H9 (cell line): ENCODE results near the gene ATXN7. TPM values are rescaled to one million over a fixed set of nuclear protein-coding genes. Genes with fewer than 3 reads are reported as not detected.

Experiments used
- DNase-seq: peaks from one replicate; pipeline ENCODE4 v3.0.0-alpha.2; 2017
- H2AFZ ChIP-seq: one replicate; pipeline ENCODE4 v1.6.1; 2013; ENCODE audit warnings: mild to moderate bottlenecking, low read length, control low read depth, moderate library complexity
- H2AK5ac ChIP-seq: 2 replicates; pipeline ENCODE4 v1.6.1; 2013; ENCODE audit warnings: low read length, control low read depth, mixed read lengths; ENCODE audit not compliant: insufficient read length
- H2BK120ac ChIP-seq: one replicate; pipeline ENCODE4 v1.6.1; 2013; ENCODE audit warnings: low read depth, mild to moderate bottlenecking, low read length, control low read depth, inconsistent platforms; ENCODE audit not compliant: poor library complexity, severe bottlenecking
- H2BK12ac ChIP-seq: 2 replicates; pipeline ENCODE4 v1.6.1; 2013; ENCODE audit warnings: low read length, control low read depth, mixed read lengths, low read depth; ENCODE audit not compliant: insufficient read length
- H2BK15ac ChIP-seq: 2 replicates; pipeline ENCODE4 v1.6.1; 2013; ENCODE audit warnings: low read depth, low read length, control low read depth
- H2BK20ac ChIP-seq: one replicate; pipeline ENCODE4 v1.6.1; 2013; ENCODE audit warnings: low read depth, mild to moderate bottlenecking, low read length, control low read depth, inconsistent platforms; ENCODE audit not compliant: poor library complexity, severe bottlenecking
- H2BK5ac ChIP-seq: 2 replicates; pipeline ENCODE4 v1.6.1; 2013; ENCODE audit warnings: low read length, control low read depth, mixed read lengths; ENCODE audit not compliant: insufficient read length
- H3K14ac ChIP-seq: 2 replicates; pipeline ENCODE4 v1.6.1; 2013; ENCODE audit warnings: low read length, control low read depth; ENCODE audit not compliant: insufficient read depth
- H3K18ac ChIP-seq: 2 replicates; pipeline ENCODE4 v1.6.1; 2013; ENCODE audit warnings: low read depth, mild to moderate bottlenecking, mixed read lengths, low read length, control low read depth; ENCODE audit not compliant: insufficient read length
- H3K23ac ChIP-seq: 2 replicates; pipeline ENCODE4 v1.6.1; 2013; ENCODE audit warnings: low read length, control low read depth, mixed read lengths, low read depth; ENCODE audit not compliant: insufficient read length
- H3K23me2 ChIP-seq: 2 replicates; pipeline ENCODE4 v1.6.1; 2013; ENCODE audit warnings: low read depth, mild to moderate bottlenecking, mixed read lengths, low read length, control low read depth; ENCODE audit not compliant: insufficient read length, poor library complexity, severe bottlenecking
- H3K27ac ChIP-seq: 2 replicates; pipeline ENCODE4 v1.5.1; 2013; ENCODE audit warnings: low read length, control low read depth, mixed read lengths, low read depth; ENCODE audit not compliant: insufficient read length
- H3K27me3 ChIP-seq: 2 replicates; pipeline ENCODE4 v1.6.1; 2013; ENCODE audit warnings: low read length, control low read depth, inconsistent platforms; ENCODE audit not compliant: insufficient read depth
- H3K4ac ChIP-seq: 2 replicates; pipeline ENCODE4 v1.6.1; 2013; ENCODE audit warnings: low read depth, mild to moderate bottlenecking, control low read depth, inconsistent platforms, low read length, moderate library complexity
- H3K4me1 ChIP-seq: 2 replicates; pipeline ENCODE4 v1.6.1; 2013; ENCODE audit warnings: low read length, control low read depth, inconsistent platforms; ENCODE audit not compliant: insufficient read depth
- H3K4me2 ChIP-seq: 2 replicates; pipeline ENCODE4 v1.6.1; 2013; ENCODE audit warnings: low read length, control low read depth, mixed read lengths; ENCODE audit not compliant: insufficient read length, insufficient read depth
- H3K56ac ChIP-seq: 2 replicates; pipeline ENCODE4 v1.6.1; 2013; ENCODE audit warnings: low read depth, mild to moderate bottlenecking, mixed read lengths, low read length, control low read depth; ENCODE audit not compliant: insufficient read length
- H3K79me1 ChIP-seq: 2 replicates; pipeline ENCODE4 v1.6.1; 2013; ENCODE audit warnings: low read depth, mild to moderate bottlenecking, moderate library complexity, low read length, control low read depth, inconsistent platforms; ENCODE audit not compliant: insufficient read depth, poor library complexity, severe bottlenecking
- H3K79me2 ChIP-seq: 2 replicates; pipeline ENCODE4 v1.6.1; 2013; ENCODE audit warnings: low read length, control low read depth, inconsistent platforms; ENCODE audit not compliant: insufficient read depth
- H3K9ac ChIP-seq: 2 replicates; pipeline ENCODE4 v1.6.1; 2013; ENCODE audit warnings: low read length, control low read depth, mixed read lengths; ENCODE audit not compliant: insufficient read length; ENCODE audit errors: extremely low read depth
- H3K9me3 ChIP-seq: one replicate; pipeline ENCODE4 v1.6.1; 2013; ENCODE audit warnings: low read depth, low read length, inconsistent platforms; ENCODE audit not compliant: control insufficient read depth
- H3T11ph ChIP-seq: one replicate; pipeline ENCODE4 v1.6.1; 2013; ENCODE audit warnings: mild to moderate bottlenecking, low read length, control low read depth, inconsistent platforms
- H4K20me1 ChIP-seq: one replicate; pipeline ENCODE4 v1.6.1; 2013; ENCODE audit not compliant: control insufficient read depth, insufficient read length, insufficient read depth
- H4K5ac ChIP-seq: 2 replicates; pipeline ENCODE4 v1.6.1; 2013; ENCODE audit warnings: low read depth, mild to moderate bottlenecking, mixed read lengths, low read length, control low read depth; ENCODE audit not compliant: insufficient read length
- H4K8ac ChIP-seq: replicated peaks from 2 replicates; pipeline ENCODE4 v1.6.1; 2013; ENCODE audit warnings: low read length, control low read depth, mixed read lengths, low read depth; ENCODE audit not compliant: insufficient read length
- H4K91ac ChIP-seq: 2 replicates; pipeline ENCODE4 v1.6.1; 2013; ENCODE audit warnings: low read depth, mild to moderate bottlenecking, moderate library complexity, mixed read lengths, low read length, control low read depth; ENCODE audit not compliant: insufficient read length
- H3K27ac Mint-ChIP-seq, 3 experiments: 2 replicates in 2 of 3; 3 replicates in 1 of 3; pipeline ENCODE4 v1.8.0; 2020 to 2021; ENCODE audit warnings: mixed read lengths in 3 of 3, mild to moderate bottlenecking in 1 of 3, moderate library complexity in 1 of 3
- H3K27me3 Mint-ChIP-seq: 2 replicates; pipeline ENCODE4 v1.8.0; 2021; ENCODE audit warnings: low read depth, mild to moderate bottlenecking, moderate library complexity, mixed read lengths
- H3K36me3 Mint-ChIP-seq, 3 experiments: 2 replicates in 2 of 3; 3 replicates in 1 of 3; pipeline ENCODE4 v1.8.0; 2020 to 2021; ENCODE audit warnings: low read depth in 3 of 3, mixed read lengths in 3 of 3; ENCODE audit not compliant: insufficient read depth in 1 of 3
- H3K4me1 Mint-ChIP-seq, 2 experiments: 2 replicates each; pipeline ENCODE4 v1.8.0; 2020; ENCODE audit warnings: mixed read lengths in 2 of 2
- H3K4me3 Mint-ChIP-seq, 2 experiments: 2 replicates in 1 of 2; 3 replicates in 1 of 2; pipeline ENCODE4 v1.8.0; 2020 to 2021; ENCODE audit warnings: mild to moderate bottlenecking in 2 of 2, mixed read lengths in 2 of 2, moderate library complexity in 1 of 2
- H3K9me3 Mint-ChIP-seq, 2 experiments: 2 replicates in 1 of 2; 3 replicates in 1 of 2; pipeline ENCODE4 v1.8.0; 2020; ENCODE audit warnings: mild to moderate bottlenecking in 2 of 2, mixed read lengths in 2 of 2, moderate library complexity in 1 of 2
- WGBS: extraction: QIAGEN DNeasy Blood & Tissue Kit; methylation state at CpG from one replicate; pipeline ENCODE4 v1.1.7; 2013; ENCODE audit warnings: missing lambda C conversion rate, low lambda C conversion rate, mixed read lengths; ENCODE audit not compliant: insufficient read length; ENCODE audit errors: extremely low coverage; 5-methylcytosine and 5-hydroxymethylcytosine counted together
- total RNA-seq: library from RNA; stranded (reverse); gene quantifications from 2 replicates; pipeline ENCODE4 v1.2.1, GENCODE V29; 2021
- TF ChIP-seq, protein P1 (sequence below): fragments of 200-600 bp; sonication (generic); conservative IDR thresholded peaks from 3 replicates; pipeline ENCODE4 v1.8.0; 2021; ENCODE audit warnings: antibody characterized with exemption, mild to moderate bottlenecking

The ATXN7 gene
- total RNA-seq, 1 experiment from 2014 or later: 21.5 TPM

DNA sequence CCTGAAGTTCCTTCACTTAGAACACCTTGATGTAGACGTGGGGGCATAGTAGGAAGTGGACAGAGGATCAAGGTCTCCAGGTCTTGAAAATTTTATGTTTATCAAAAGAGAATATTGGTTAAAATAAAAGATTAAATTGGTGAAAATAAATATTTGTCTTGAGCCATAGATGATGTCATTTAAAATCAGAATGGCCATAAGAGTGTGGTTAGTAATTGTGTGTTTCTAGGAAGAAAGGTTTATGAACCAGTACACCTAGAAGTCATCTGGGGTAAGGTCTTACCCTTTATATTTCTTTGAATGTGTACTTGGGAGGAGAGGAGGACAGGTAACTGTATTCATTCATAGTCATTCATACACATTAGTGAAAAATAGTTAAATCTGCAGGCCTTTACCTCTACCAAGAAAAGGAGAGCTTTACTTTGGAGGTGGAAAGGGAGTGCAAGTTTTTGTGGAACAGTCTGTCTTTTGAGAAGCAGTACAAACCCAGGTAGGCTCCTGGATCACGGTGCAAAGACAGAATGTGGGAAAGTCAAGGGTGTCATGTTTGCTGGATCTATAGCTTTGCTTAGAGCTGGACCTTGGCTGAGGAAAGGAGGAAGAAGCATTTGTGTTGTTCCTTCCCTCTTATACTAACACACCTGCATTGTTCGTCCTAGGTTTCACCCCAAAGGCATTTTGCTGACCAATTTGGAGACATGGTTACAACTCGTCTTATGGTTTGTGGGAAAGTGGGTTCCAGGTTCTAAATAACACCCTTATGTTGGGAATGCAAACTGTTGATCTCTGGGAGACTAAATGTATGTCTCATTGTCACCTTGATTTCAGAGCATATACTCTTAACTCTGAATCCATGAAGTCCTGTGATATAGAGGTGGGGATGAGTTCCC, 42.3 kb downstream of the ATXN7 start:
- Histone ChIP-seq H3K4ac (no peak overlapping the region), H3K27me3 (no peaks in the 10 kb centered on the region)

More for the DNA sequence above, 42.3 kb downstream of the ATXN7 start:
- no peak overlapping the region for H2BK12ac ChIP-seq
- H3K9ac ChIP-seq: no peak overlapping the region
- no peak overlapping the region for H2BK120ac ChIP-seq
- no peak overlapping the region for H4K5ac ChIP-seq
- H2BK15ac ChIP-seq: no peak overlapping the region
- no peak overlapping the region for H3K4me2 ChIP-seq
- no peaks in the 10 kb centered on the region for H3K79me1 ChIP-seq
- H3K56ac ChIP-seq: no peak overlapping the region
- no peak overlapping the region for H4K8ac ChIP-seq
- no peak overlapping the region for H2AK5ac ChIP-seq
- H3K18ac ChIP-seq: no peak overlapping the region
- no peaks in the 10 kb centered on the region; a peak in 1 of 5 replicates for H3K9me3 Mint-ChIP-seq
- no peak for DNase-seq
- WGBS: no CpG with 5 or more reads among the region's 4 CpGs
- H3K27ac ChIP-seq: no peak overlapping the region
- no peak overlapping the region for H4K91ac ChIP-seq
- H3K23ac ChIP-seq: no peak overlapping the region
- no peak overlapping the region for H3K4me3 Mint-ChIP-seq
- no peak overlapping the region for H3T11ph ChIP-seq
- H3K23me2 ChIP-seq: no peaks in the 10 kb centered on the region
- H2AFZ ChIP-seq: no peak overlapping the region
- H3K14ac ChIP-seq: no peak overlapping the region
- no peak overlapping the region for H2BK20ac ChIP-seq
- H4K20me1 ChIP-seq: no peaks in the 10 kb centered on the region
- no peaks in the 10 kb centered on the region for H3K79me2 ChIP-seq
- peaks cover 7 to 21% (median 9%) of the 10 kb centered on the region in 3 experiments; a peak in 6 of 7 replicates for H3K36me3 Mint-ChIP-seq
- no peak overlapping the region for H2BK5ac ChIP-seq
- TF ChIP-seq, protein P1, sequence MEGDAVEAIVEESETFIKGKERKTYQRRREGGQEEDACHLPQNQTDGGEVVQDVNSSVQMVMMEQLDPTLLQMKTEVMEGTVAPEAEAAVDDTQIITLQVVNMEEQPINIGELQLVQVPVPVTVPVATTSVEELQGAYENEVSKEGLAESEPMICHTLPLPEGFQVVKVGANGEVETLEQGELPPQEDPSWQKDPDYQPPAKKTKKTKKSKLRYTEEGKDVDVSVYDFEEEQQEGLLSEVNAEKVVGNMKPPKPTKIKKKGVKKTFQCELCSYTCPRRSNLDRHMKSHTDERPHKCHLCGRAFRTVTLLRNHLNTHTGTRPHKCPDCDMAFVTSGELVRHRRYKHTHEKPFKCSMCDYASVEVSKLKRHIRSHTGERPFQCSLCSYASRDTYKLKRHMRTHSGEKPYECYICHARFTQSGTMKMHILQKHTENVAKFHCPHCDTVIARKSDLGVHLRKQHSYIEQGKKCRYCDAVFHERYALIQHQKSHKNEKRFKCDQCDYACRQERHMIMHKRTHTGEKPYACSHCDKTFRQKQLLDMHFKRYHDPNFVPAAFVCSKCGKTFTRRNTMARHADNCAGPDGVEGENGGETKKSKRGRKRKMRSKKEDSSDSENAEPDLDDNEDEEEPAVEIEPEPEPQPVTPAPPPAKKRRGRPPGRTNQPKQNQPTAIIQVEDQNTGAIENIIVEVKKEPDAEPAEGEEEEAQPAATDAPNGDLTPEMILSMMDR: no peak
- peaks cover 6 to 11% of the 10 kb centered on the region in 2 experiments for H3K4me1 Mint-ChIP-seq
- no peaks in the 10 kb centered on the region for H3K4me1 ChIP-seq
- H3K27ac Mint-ChIP-seq: no peak overlapping the region
- H3K27me3 Mint-ChIP-seq: no peaks in the 10 kb centered on the region; the same call in 1 of the 2 replicates
- H3K9me3 ChIP-seq: no peaks in the 10 kb centered on the region
